ENCODE results near the gene FBN1.

The FBN1 gene

DNA sequence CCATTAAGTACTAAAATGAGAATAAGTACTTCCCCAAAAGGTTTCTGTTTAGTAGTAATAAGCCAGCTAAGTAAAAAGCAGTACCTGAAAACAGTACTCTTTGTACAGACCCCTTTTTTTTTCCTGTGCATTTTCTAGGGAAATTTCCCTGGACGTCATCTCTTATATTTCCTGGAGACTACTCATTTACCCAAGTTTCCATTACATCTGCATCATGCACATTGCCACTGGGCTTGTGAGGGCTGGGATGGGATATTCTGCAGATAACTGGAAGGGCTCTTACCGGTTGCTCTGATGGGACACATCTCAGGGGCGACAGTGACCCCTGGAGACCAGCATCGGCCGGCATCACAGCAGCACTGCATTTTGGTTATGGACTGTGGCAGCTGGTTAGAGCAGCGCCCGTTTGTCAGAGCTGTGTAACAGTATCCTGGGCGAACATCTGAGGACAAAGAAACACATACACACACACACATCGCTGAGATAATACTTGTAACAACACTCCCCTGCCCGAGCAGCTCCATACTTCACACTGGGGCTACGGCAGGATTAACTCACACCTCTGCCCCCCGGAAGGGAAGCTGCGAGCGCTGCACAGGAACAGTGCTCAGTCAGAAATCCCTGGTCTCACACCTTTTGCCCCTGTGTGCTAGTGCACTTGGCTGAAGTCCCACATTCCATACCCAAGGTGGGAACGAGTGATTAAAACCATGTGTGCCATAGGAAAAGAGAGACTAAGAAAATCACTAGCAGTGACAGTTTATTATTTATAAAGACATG, 124.9 kb downstream of the FBN1 start:
- DNase-seq (ENCODE audit: low read depth, low spot score), result no peak

DNA sequence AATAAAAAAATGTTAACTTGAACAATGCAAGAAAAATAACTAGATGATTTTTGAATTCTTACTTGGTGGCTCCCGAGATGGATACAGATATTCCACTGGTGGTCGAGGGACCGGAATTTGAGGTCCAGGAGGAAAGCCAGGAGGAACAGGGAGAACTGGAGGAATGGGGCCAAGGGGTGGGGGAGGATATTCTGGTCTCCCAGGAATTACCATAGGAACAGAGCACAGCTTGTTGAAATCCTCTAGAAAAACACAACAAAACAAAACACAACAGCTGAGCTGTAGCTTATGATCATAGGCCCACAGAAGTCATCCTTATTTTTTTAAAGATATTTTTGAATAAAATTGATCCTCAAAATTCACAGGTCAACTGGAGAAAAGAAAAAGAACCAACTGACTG, 129.4 kb downstream of the FBN1 start:
- no peak for DNase-seq (ENCODE audit: low read depth, low spot score)

DNA sequence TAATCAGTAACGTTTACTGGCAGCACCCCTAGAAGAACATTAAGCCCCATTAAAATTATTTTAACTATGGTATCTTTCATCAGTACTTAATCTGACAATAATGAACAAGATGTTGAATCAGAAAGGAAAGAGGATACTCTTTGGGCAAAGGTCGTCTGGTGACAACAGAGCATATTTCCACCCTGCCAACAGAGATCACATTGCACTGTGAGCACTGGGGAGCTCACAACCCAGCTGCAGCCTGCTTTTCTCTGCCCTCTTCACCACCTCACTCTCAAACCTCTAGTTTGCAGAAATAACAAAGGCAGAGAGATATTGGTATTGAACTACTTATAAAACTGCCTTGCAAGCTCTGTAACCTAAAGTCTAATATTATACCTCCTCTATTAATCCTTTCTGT, 130.0 kb downstream of the FBN1 start:
- DNase-seq (ENCODE audit: low read depth, low spot score), result no peak

DNA sequence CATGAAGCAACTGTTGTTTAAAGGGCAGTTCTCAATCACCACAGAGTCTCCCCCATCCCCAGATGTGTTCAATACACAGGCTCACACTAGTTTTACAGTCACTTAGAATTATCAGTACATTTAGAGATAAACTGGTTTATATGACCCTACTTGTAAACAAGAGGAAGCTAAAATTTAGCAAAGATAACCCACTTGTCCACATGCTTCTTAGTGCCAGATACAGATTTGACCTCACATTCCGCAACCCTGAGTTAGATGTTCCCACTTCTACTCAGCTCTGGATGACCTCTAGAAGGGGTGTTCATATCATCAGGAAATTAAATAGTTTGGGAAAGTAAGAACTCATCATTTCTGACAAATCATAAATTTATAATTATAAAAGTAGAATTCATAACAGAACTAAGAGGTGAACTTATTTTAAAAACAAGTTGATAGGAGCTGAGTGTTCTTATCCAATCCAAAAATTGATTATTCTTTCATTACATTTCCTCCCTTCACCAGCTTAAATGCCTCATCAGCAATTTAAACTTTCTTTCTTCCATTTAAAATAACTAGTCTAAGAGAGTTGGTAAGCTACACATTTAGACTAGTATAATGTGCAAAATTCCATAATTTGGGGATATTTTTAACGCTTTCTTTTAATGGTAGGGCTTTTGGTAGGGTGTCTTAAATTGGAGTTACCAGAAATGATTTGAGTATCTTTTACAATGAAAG, 131.2 kb downstream of the FBN1 start:
- DNase-seq (ENCODE audit: low read depth, low spot score), result no peak

DNA sequence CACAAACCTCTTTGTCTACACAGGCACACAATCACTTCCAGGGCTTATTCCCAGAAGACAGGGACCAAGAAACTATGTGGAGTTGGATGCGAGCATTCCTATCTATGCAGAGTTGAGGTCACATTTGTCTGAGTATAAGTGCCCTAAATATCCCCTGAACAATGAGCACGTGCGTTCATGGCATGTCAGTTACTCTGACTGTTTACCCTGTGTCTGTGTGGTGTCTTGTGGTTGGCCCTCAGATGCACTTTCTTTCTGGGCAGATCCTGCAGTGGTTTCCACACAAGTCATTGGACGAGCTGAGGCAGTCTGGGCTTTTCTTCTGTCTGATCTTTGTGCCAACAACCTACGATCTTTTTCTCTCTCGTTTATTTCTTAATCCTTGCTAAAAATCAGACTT, 134.5 kb downstream of the FBN1 start:
- DNase-seq (ENCODE audit: low read depth, low spot score), result no peak

DNA sequence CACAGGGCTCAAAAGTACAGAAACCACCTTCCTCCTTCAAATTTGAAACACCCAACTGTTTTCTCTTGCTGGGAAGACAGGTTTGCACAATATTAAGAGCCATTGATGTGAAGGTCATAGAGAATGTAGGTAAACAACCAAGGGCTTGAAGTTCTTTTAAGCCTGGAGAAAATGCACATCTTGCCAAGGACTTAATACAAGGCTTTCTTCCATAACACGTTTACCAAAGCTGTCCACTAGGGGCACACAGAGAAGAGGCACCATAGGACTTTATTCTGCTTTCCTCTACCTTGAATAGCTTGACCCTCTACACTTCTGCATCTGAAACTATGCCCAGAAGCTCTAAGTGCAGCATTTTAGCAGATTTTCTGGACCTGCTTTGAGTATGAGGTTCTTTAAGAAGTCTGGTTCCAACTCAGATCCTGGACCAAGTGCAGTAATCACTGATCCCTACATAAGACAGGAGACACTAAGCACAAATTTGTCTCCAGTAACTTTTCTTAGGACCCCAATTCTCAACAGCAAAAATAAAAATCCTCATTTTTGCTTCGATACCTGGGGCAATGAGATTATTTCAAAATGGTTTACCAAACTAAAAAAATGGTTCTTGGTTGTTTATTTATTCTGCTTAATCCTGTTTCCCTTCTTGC, 138.0 kb downstream of the FBN1 start:
- no peak for DNase-seq (ENCODE audit: low read depth, low spot score)

DNA sequence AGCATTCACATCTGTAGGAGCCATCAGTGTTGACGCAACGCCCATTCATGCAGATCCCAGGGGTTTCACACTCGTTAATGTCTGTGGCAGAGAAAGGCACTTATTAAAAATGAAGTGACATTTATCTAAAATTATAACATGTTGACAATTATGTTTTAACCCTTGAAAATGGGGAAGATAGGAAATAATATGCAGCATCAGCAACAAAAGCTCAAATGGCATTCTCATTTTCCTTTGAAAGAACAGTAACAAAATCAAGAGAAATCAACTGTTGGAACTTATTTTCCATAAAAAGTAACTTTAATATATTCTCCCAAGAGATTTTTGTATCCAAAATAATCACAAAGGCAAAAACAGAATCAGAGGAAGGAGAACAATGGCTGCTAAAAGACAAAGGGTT, 140.4 kb downstream of the FBN1 start:
- no peak for DNase-seq (ENCODE audit: low read depth, low spot score)

DNA sequence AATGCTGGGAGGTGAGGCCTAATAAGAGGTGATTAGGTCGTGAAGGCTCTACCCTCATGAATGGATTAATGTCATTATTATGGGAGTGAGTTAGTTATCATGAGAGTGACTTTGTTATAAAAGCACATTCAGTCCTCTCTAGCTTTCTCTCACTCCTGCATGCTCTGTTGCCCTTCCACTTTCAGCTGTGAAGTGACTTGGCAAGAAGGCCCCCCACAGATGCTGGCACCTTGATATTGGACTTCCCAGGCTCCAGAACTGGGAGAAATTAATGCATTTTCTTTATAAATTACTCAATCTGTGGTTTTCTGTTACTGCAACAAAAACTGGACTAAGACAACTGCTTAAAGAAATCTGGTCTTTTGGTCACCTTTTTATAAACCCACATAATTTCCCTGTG, 144.3 kb downstream of the FBN1 start:
- DNase-seq (ENCODE audit: low read depth, low spot score), result no peak

DNA sequence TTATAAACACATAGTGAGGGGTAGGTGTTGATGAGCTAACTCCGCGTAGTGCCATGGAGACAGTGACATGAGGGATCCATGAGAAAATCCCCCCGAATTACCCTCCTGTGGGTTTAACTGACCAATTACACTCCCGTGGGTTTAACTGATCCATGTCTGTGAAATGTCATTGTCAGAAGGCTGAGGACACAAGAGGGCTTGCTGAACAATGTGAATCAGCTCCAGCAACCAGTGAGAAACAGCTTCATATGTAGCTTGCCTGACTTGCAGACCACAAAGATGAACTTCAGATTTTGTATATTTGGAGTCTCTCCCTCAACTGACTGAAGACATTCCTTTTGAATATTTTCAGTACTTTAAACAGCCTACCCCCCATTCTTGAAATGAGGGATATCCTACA, 144.9 kb downstream of the FBN1 start:
- no peak for DNase-seq (ENCODE audit: low read depth, low spot score)

DNA sequence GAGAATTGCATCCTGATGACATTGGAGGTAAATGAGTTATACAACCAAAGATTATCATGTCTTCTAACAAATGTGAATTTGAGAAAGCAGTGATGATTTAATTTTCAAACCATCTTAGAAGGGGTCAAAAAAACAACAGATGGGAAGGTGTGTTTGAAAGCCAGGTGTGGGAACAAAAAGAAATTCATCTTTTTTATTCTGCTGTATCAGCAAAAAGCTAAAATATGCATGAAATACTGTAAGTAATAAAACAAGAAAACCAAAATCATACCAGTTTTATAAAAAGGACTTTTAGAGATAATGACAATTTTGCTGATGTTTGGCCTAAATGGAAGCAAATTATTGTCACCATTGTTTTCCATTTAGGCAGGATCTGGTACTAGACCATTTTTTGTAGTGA, 145.5 kb downstream of the FBN1 start:
- DNase-seq (ENCODE audit: low read depth, low spot score), result no peak

DNA sequence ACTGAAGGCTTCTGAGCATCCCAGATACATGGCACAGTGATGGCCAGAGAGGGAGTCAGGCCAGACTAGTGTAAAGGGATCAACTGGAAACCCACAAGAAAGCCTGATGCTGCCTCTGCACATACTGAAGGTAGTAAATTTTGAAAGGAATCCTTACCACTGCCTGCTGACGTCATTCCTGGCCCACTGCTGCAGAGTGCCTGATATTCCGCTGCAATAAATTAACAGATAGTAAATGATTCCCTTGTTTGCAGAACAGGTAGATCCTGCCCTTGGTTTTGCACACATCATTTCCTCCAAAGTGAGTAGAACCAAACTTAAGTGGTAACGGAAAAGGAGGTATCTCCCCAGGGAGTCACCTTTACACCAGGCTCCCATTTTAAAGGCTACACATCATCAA, 146.7 kb downstream of the FBN1 start:
- no peak for DNase-seq (ENCODE audit: low read depth, low spot score)

DNA sequence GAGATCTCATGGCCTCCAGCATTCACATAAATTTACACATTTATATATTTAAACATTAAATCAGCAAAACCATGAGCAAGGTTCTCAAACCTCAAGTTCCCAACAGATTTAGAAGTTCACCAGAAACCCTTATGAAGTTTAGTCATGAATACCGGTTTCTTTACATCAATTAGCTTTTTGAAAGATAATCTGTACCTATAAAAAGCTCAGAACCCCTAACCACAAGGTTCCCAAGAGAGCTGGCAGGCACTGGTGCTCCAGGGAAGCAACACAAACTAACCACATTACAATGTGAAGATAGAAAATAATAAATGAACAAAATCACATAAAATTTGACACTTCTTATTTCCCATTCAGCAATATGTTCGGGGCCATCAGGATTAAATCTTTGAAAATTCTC, 150.9 kb downstream of the FBN1 start:
- no peak for DNase-seq (ENCODE audit: low read depth, low spot score)

DNA sequence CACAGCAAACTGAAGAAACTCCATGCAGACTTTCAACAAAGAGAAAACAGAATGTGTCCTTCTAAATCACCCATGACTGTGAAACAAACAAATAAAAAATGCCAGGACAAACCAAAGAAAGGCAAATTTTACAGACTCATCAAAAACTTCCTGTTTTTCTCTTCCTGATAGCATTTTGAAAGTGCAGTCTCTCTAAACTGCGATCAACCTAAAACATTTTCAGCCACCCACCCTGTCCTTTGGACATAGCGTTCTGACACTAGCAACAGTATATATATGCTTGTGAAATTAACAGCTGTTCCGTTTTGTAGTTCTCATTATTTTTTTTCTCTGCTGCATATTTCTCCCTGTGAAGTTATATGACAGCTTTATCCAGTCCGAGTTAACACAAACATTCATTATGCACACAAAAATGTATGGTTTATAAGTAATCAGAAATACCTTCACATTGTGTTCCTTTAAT, 151.7 kb downstream of the FBN1 start:
- no peak for DNase-seq (ENCODE audit: low read depth, low spot score)

DNA sequence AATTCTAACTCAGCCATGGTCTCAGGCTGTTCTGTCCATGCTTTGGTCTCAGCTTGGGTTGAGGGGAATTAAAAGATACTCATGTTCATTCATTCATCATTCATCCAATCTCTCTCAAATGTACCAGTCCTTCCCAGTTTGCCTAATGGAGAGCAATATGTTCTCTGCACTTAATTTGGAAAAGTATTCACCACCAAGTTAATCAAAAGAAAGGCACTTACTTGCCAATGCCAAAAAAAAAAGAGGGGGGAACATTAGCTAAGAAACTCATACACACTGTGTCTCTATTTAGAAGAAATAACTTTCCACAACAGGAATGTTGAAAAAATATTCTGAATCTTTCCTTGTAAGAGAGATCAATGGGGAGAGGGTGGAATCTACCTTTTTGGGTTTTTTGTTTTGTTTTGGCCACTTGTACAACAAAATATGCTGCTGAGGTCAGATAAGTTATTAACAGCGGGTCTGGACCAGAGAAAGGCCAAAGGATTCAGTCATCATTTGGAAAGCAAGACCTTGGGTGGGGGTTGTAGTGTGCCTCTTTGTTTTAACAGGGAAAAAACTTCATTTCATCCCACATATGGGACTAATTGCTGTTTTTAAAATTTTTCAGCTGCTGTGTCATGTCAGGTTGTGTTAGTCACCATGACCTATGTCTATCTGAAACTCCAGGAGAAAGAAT, 152.3 kb downstream of the FBN1 start:
- DNase-seq (ENCODE audit: low read depth, low spot score), result no peak

DNA sequence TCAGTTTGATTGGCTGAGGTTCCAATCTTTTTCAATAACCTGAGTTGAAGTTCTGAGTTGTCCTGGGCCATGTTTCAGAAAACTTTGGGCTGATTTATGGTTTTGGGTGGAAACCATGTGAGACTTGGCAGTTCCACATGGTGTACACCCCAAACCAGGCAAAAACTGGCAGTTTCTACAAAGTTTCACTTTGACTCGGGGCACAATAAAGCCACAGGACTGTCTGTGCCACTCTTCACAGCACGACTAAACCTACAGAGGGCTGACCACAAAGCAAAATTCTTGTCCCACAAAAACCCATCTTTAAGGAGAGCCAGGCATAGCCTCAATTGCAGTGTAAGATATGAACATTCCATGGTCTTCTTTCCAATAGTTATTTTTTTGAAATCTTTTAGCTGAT, 159.3 kb downstream of the FBN1 start:
- DNase-seq (ENCODE audit: low read depth, low spot score), result no peak

DNA sequence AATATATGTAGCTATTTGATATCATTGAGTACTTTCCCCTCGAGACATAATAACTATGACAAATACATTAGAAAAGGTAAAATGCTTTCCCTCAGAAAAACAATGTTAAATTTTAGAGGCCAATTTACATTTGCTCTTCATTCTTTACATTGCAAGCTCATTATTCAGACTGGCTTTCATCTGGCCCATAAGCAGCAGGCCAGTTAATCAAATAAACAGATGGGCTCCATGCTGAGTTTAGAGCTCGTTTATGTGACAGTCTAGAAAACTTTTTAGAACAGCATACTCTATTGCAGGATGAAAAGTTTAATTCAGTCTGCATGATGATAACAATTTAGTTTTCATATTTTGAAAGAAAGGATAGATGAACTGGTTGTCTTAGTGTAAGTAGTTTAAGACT, 163.7 kb downstream of the FBN1 start:
- DNase-seq (ENCODE audit: low read depth, low spot score), result no peak

DNA sequence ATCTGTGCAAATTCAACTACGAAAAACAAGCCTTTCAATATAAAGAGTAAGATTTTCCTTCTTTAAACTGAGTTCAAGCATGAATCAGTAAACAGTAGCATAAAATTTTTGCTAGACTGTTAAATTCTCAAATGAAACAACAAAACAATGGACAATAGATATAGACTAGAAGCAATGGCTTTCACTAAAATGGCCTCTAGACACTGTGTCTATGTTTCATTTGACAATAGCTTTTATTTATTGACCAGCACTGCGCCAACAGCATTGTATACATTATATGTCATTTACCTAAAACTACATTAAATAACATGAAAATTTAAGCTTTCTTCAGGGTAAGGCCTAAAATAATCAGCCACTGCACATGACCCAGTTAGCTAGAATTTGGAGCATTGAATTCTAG, 165.8 kb downstream of the FBN1 start:
- DNase-seq (ENCODE audit: low read depth, low spot score), result no peak

DNA sequence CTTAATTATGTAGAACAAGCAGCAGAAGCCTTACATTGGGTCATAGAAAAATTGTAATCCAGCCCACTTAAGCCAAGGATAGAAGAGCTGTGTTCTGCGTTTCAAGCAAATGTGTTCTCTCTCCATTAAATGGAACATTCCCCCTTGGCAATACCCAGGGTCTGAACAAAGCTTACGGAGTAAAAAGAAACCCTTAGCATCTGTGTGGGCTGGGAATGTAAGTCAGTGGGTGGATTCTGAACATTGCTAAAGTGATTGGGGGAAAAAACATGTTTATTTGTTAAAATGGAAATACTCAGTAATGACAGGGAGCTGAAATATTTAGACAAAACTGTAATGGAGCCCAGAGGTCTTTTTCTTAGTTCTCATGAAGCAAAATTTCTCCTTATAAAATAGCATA, 166.9 kb downstream of the FBN1 start:
- no peak for DNase-seq (ENCODE audit: low read depth, low spot score)

DNA sequence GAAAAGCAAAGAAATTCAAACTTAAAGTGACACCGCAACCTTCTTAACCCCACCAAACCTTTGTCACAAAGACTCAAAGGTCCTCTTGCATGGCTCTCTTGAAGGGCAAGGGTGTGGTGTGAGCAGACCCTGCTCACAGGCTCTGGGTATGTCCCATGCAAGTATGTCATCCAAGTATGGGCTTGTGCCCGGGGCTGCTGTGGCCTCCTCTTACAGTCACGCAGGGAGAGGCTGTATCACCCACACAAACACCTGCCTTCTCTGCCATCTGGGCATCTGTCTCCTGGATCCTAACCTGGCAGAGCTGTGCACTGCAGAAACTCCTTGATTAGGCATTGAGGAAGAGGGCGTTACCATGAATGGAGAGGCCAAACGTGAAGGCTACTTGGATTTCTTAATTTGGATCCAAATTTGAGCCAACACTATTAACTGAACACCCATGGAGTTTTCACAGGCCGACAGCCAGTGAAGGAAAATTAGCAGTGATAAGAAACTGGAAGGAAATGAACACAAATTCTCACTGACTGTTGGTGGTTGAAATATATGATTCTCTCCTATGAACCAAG, 167.6 kb downstream of the FBN1 start:
- no peak for DNase-seq (ENCODE audit: low read depth, low spot score)

DNA sequence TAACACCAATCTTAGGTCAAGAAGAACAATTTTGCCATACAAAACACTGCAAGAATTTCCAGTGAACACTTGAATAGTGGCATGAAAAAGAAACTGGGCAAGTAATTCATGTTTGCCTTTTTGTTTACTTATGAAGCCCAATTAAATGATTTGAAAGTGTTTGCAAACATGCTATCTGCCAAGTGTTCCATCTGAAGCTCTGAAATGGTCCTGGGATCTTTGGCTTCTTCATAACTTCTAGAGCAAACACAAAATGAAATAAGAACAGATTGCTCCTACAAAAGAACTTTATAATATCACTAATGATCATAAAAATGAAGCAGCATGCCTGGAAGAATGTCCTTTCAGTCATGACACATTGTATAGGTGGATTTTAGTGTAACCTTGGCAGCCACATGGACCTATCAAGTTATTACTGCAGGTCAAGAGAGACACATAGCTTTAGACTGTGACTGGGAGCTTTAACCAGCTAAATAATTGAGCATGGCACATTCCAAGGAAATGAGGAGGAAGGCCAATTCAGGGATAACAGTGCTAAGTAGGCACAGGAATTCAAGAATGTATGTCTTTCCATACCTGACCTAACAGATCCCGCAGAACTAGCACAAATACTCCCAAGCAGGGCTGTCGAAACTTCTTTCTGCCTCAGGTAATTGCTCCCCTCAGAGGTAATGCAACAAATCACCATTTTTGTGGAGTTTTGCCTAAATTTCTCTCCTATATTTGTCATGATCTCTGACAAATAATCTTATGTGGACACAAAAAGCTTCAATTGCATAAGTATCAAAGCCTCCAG, 169.7 kb downstream of the FBN1 start:
- DNase-seq (ENCODE audit: low read depth, low spot score), result no peak

DNA sequence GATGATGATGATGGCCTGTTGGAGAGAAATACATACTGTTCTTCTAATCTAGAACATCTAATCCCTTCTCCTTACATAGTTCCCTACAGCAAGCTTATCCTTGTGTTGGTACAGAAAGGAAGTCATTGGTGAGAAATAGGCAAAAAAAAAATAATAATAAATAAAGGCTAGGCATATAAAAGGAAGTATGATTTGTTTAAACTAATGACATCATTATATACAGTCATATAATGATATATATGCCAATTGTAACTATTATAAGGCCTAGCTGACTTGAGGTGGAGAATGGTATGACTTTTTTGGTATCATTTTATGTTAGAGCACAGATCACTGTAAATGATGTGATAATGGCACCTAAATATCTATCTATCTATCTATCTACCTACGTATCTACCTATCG, 171.8 kb downstream of the FBN1 start:
- no peak for DNase-seq (ENCODE audit: low read depth, low spot score)

Measured in activated CD4-positive, CD25-positive, alpha-beta regulatory T cell treated with anti-CD3 and anti-CD28 coated beads, Interleukin-2, amount 50 U/mL, for 16 hours (primary cell).